Measurements from ENCODE around the gene TPD52L2.
A peak's percentile ranks its signal among the peaks of the same experiment; 100 is the strongest.

Gene TPD52L2

GRCh38 chr20:63864978-63865640 lies at the start of gene TPD52L2:
TSS of gene TPD52L2 (plus strand) at chr20:63865270. CDS start at chr20:63865366, 96 bp downstream.
- DNase-seq = peak; percentile 98

GRCh38 chr20:63815615-63816253 lies 49.3 kb upstream of the TPD52L2 start:
- DNase-seq = no peak

- no peak for DNase-seq
Measured at GRCh38 chr20:63819224-63819921, 45.7 kb upstream of the TPD52L2 start.

- no peak for DNase-seq
Measured at GRCh38 chr20:63821811-63822210, 43.3 kb upstream of the TPD52L2 start.

GRCh38 chr20:63822276-63822696 lies 42.8 kb upstream of the TPD52L2 start:
- no peak for DNase-seq

GRCh38 chr20:63823691-63824311 lies 41.3 kb upstream of the TPD52L2 start:
- no peak for DNase-seq

- DNase-seq = no peak
Measured at GRCh38 chr20:63825331-63826118, 39.5 kb upstream of the TPD52L2 start.

GRCh38 chr20:63826753-63827152 lies 38.3 kb upstream of the TPD52L2 start:
- DNase-seq = no peak

GRCh38 chr20:63828124-63828523 lies 36.9 kb upstream of the TPD52L2 start:
- DNase-seq = no peak

GRCh38 chr20:63828545-63828944 lies 36.5 kb upstream of the TPD52L2 start:
- no peak for DNase-seq

GRCh38 chr20:63828951-63829350 lies 36.1 kb upstream of the TPD52L2 start:
- no peak for DNase-seq

GRCh38 chr20:63829603-63829944 lies 35.5 kb upstream of the TPD52L2 start:
- DNase-seq = no peak

- no peak for DNase-seq
Measured at GRCh38 chr20:63829945-63830835, 34.9 kb upstream of the TPD52L2 start.

GRCh38 chr20:63830841-63831588 lies 34.1 kb upstream of the TPD52L2 start, which contains the start of gene ZBTB46:
TSS of gene ZBTB46 (minus strand) at chr20:63831264. CDS start at chr20:63790757, 40,507 bp downstream.
- no peak for DNase-seq

- DNase-seq = no peak
Measured at GRCh38 chr20:63831646-63831992, 33.5 kb upstream of the TPD52L2 start.

GRCh38 chr20:63831993-63832686 lies 32.9 kb upstream of the TPD52L2 start:
- no peak for DNase-seq

GRCh38 chr20:63833776-63834490 lies 31.1 kb upstream of the TPD52L2 start:
- DNase-seq = no peak

- no peak for DNase-seq
Measured at GRCh38 chr20:63834491-63834880, 30.6 kb upstream of the TPD52L2 start.

- DNase-seq = no peak
Measured at GRCh38 chr20:63835021-63835858, 29.8 kb upstream of the TPD52L2 start.
